HL-60 (cell line): ENCODE data around the gene MAGI2.

Source experiments
- DNase-seq, 2 experiments: peaks; one replicate each; pipeline ENCODE4 v3.0.0-alpha.2; 2010 to 2020; ENCODE audit warnings: low read depth in 1 of 2, low spot score in 1 of 2
- H3K27ac ChIP-seq: fragments of 250-450 bp; sonication (Bioruptor Pico); replicated peaks from 2 replicates; pipeline ENCODE4 v1.5.1; 2020; ENCODE audit warnings: mild to moderate bottlenecking, moderate library complexity
- H3K27me3 ChIP-seq: fragments of 250-450 bp; sonication (Bioruptor Pico); 2 replicates; pipeline ENCODE4 v1.5.1; 2021; ENCODE audit warnings: mild to moderate bottlenecking, moderate library complexity; ENCODE audit not compliant: insufficient read depth, poor library complexity, severe bottlenecking
- H3K4me3 ChIP-seq: replicated peaks from 2 replicates; pipeline ENCODE4 v1.5.1; 2011; ENCODE audit warnings: mild to moderate bottlenecking, control low read depth, low read length; ENCODE audit not compliant: insufficient read depth
- CTCF ChIP-seq: IDR thresholded peaks from one replicate; pipeline ENCODE4 v1.5.1; 2011; ENCODE audit warnings: low read length, control low read depth, inconsistent platforms; ENCODE audit not compliant: insufficient read depth
- GABPA ChIP-seq: IDR thresholded peaks from 2 replicates; pipeline ENCODE4 v1.6.1; 2012; ENCODE audit warnings: low read depth
- POLR2AphosphoS5 ChIP-seq: IDR thresholded peaks from 2 replicates; pipeline ENCODE4 v1.6.1; 2012; ENCODE audit warnings: low read depth
- REST ChIP-seq: IDR thresholded peaks from 2 replicates; pipeline ENCODE4 v1.6.1; 2012; ENCODE audit warnings: low read depth; ENCODE audit not compliant: insufficient replicate concordance
- SPI1 ChIP-seq: IDR thresholded peaks from 2 replicates; pipeline ENCODE4 v1.6.1; 2012; ENCODE audit warnings: low read depth, mild to moderate bottlenecking, borderline replicate concordance

MAGI2 gene

GRCh38 chr7:79334334-79334733, 119.1 kb downstream of the MAGI2 start:
- DNase-seq = no peak
- TF ChIP-seq POLR2AphosphoS5 (no peak), CTCF (no peak), SPI1 (no peak), GABPA (no peak), REST (no peak)
- H3K4me3 ChIP-seq = no peak overlapping the region
- H3K27me3 ChIP-seq = no peaks in the 10 kb centered on the region
- H3K27ac ChIP-seq = no peak overlapping the region

- no peak for DNase-seq
- no peak overlapping the region for H3K4me3 ChIP-seq
- H3K27ac ChIP-seq = no peak overlapping the region
- TF ChIP-seq CTCF (no peak), POLR2AphosphoS5 (no peak), SPI1 (no peak), REST (no peak), GABPA (no peak)
- no peaks in the 10 kb centered on the region for H3K27me3 ChIP-seq
These were observed 121.4 kb downstream of the MAGI2 start for GRCh38 chr7:79332091-79332490.

- Histone ChIP-seq H3K27me3 (no peaks in the 10 kb centered on the region), H3K4me3 (no peak overlapping the region), H3K27ac (no peak overlapping the region)
- DNase-seq = no peak
- TF ChIP-seq CTCF (no peak), REST (no peak), GABPA (no peak), SPI1 (no peak), POLR2AphosphoS5 (no peak)
These were observed 124.0 kb downstream of the MAGI2 start for GRCh38 chr7:79329464-79329863.
